Adrenal gland (tissue), 12 donors: ENCODE results near the gene RNF25. TPM values are rescaled to one million over a fixed set of nuclear protein-coding genes. Genes with fewer than 3 reads are reported as not detected.

Experiments
- DNase-seq, 7 donors: peaks; one replicate each; pipeline ENCODE4 v3.0.0-alpha.2; 2019 to 2020
- H3K27ac ChIP-seq, 5 donors: fragments of 200-600 bp; sonication (generic) in 4 of 5; 1 replicate in 3 of 5; 2 replicates in 2 of 5; pipeline versions ENCODE4 v1.5.1 to v1.8.0; 2016 to 2020; ENCODE audit warnings: mild to moderate bottlenecking in 1 of 5
- H3K27me3 ChIP-seq: fragments of 200-600 bp; 2 replicates; pipeline ENCODE4 v1.8.0; 2021
- H3K36me3 ChIP-seq, 2 donors: fragments of 200-600 bp; replicated peaks in 1 of 2; 1 replicate in 1 of 2; 2 replicates in 1 of 2; pipeline versions ENCODE4 v1.5.1 to v1.8.0; 2018 to 2022
- H3K4me1 ChIP-seq, 2 donors: fragments of 200-600 bp; replicated peaks in 1 of 2; 1 replicate in 1 of 2; 2 replicates in 1 of 2; pipeline versions ENCODE4 v1.5.1 to v1.8.0; 2018 to 2021
- H3K4me3 ChIP-seq, 4 donors: fragments of 200-600 bp; sonication (generic) in 3 of 4; one replicate each; pipeline ENCODE4 v1.5.1; 2016 to 2018
- H3K9me3 ChIP-seq, 3 donors: fragments of 200-600 bp; sonication (generic) in 1 of 3; replicated peaks in 1 of 3; 1 replicate in 2 of 3; 2 replicates in 1 of 3; pipeline versions ENCODE4 v1.5.1 to v1.8.0; 2016 to 2021
- CTCF ChIP-seq, 6 experiments: fragments of 450-650 bp in 4 of 6; fragments of 200-600 bp in 2 of 6; sonication (generic) in 1 of 6; IDR thresholded peaks; 1 replicate in 5 of 6; 2 replicates in 1 of 6; pipeline versions ENCODE4 v1.5.1 to v1.8.0; 2016 to 2021; ENCODE audit warnings: antibody characterized with exemption in 6 of 6, mild to moderate bottlenecking in 2 of 6, moderate library complexity in 1 of 6
- POLR2A ChIP-seq, 2 donors: fragments of 450-650 bp; IDR thresholded peaks; one replicate each; pipeline ENCODE4 v1.6.1; 2017; ENCODE audit warnings: antibody characterized with exemption in 2 of 2, mild to moderate bottlenecking in 2 of 2, moderate library complexity in 1 of 2
- WGBS, 4 donors: extraction: QIAGEN DNeasy Blood & Tissue Kit in 2 of 4; methylation state at CpG; one replicate each; pipeline versions ENCODE4 v1.1.5 to v1.1.7; 2013 to 2017; 5-methylcytosine and 5-hydroxymethylcytosine counted together
- intact Hi-C, 2 donors: fragments of 100-400 bp; cut with DNase I; formaldehyde crosslinking; loops; one replicate each; pipeline versions ENCODE4 v1.14.1 to v1.15.0; 2022 to 2023
- polyA plus RNA-seq, 3 donors: library from polyadenylated mRNA; stranded (reverse); fragments of 200-250 nt in 2 of 3; fragments of 350-450 nt in 1 of 3; fragmentation: Illumina TruSeq in 1 of 3; extraction: RNeasy Lipid Tissue Mini Kit (QIAGEN cat#74804) in 1 of 3; gene quantifications; one replicate each; pipeline ENCODE4 v1.2.3, GENCODE V29; 2013 to 2014
- total RNA-seq, 9 donors: library from RNA; depleted of rRNA in 4 of 9; stranded (reverse); fragments of >200 nt in 4 of 9; fragments of 120-200 nt in 1 of 9; fragmentation: NEBNext Ultra II Directional in 1 of 9; extraction: Animal tissue kit (Norgen Biotek cat#: 25700) in 1 of 9; gene quantifications; one replicate each; pipeline versions ENCODE4 v1.1.0 to v1.2.4, GENCODE V29; 2013 to 2023
- donor health status: healthy with polysubstance abuse.
- donor health status: Bipolar disorder and iron deficiency.
- donor health status: DM: yes; HTN: yes; CAD: no.
- donor health status: DM: no; HTN: no; CAD: no.
- donor health status: DM: no; HTN: no; CAD: no.
- donor health status: DM: yes; HTN: yes; CAD: no.

RNF25 gene
- total and polyA plus RNA-seq, 12 donors = 19.7 to 70.4 (median 29.5) TPM

- intact Hi-C loops = loop anchor here (10.0 kb wide), 3 partner anchors 68 to 238 kb away; partner anchors contain the start of gene VIL1 (in 1 of the 2)
- H3K36me3 ChIP-seq = peaks cover 0 to 87% of the 10 kb centered on the region in 2 donors
- WGBS, 4 donors = 88 to 100% (median 91%) methylated on average over 5 to 17 of the region's 17 CpGs
- no peaks in the 10 kb centered on the region for H3K27me3 ChIP-seq
- H3K4me1 ChIP-seq = no peaks in the 10 kb centered on the region
- no peaks in the 10 kb centered on the region for H3K9me3 ChIP-seq
- no peak for TF ChIP-seq POLR2A (IDR thresholded peaks at IDR 0.05)
- TF ChIP-seq CTCF (IDR thresholded peaks at IDR 0.05) = no peak
- DNase-seq = no peak
- H3K27ac ChIP-seq = no peak overlapping the region
- no peak overlapping the region for H3K4me3 ChIP-seq
Observed at GRCh38 chr2:218642786-218643185, 29.0 kb downstream of the RNF25 start.

- no peak overlapping the region for H3K4me3 ChIP-seq
- TF ChIP-seq CTCF (IDR thresholded peaks at IDR 0.05) (no peak), POLR2A (IDR thresholded peaks at IDR 0.05) (no peak)
- H3K27me3 ChIP-seq = no peaks in the 10 kb centered on the region
- H3K27ac ChIP-seq = no peak overlapping the region
- no peak for DNase-seq
- no peaks in the 10 kb centered on the region for H3K9me3 ChIP-seq
- intact Hi-C loops = loop anchor here (10.0 kb wide), 3 partner anchors 67 to 237 kb away; partner anchors contain the start of gene VIL1 (in 1 of the 2)
- WGBS, 4 donors = 94 to 98% (median 95%) methylated on average over 6 to 18 of the region's 18 CpGs
- H3K4me1 ChIP-seq = no peaks in the 10 kb centered on the region
- peaks cover 0 to 89% of the 10 kb centered on the region in 2 donors for H3K36me3 ChIP-seq
Observed at GRCh38 chr2:218642121-218642656, 29.6 kb downstream of the RNF25 start.

GRCh38 chr2:218638372-218638771, 33.4 kb downstream of the RNF25 start:
- no peak for TF ChIP-seq CTCF (IDR thresholded peaks at IDR 0.05)
- no peak for TF ChIP-seq POLR2A (IDR thresholded peaks at IDR 0.05)
- Histone ChIP-seq H3K4me1 (no peaks in the 10 kb centered on the region), H3K9me3 (no peaks in the 10 kb centered on the region), H3K4me3 (no peak overlapping the region), H3K27me3 (no peaks in the 10 kb centered on the region), H3K36me3 (peaks cover 0 to 80% of the 10 kb centered on the region in 2 donors), H3K27ac (no peak overlapping the region)
- no peak for DNase-seq
- WGBS, 4 donors = 94 to 98% (median 97%) methylated on average over 13 to 18 of the region's 18 CpGs
- intact Hi-C loops = no loop called here

GRCh38 chr2:218635719-218636118, 36.1 kb downstream of the RNF25 start:
- H3K9me3 ChIP-seq = no peaks in the 10 kb centered on the region
- intact Hi-C loops = no loop called here
- H3K4me3 ChIP-seq = no peak overlapping the region
- no peak overlapping the region for H3K27ac ChIP-seq
- H3K27me3 ChIP-seq = no peaks in the 10 kb centered on the region
- no peak for DNase-seq
- H3K36me3 ChIP-seq = peaks cover 0 to 58% of the 10 kb centered on the region in 2 donors
- no peaks in the 10 kb centered on the region for H3K4me1 ChIP-seq
- no peak for TF ChIP-seq CTCF (IDR thresholded peaks at IDR 0.05)
- TF ChIP-seq POLR2A (IDR thresholded peaks at IDR 0.05) = no peak
- 90 to 97% (median 93%) methylated on average over 5 of the region's 5 CpGs for WGBS, 4 donors
